Testis (tissue), 2 donors: Measurements from ENCODE around the gene SIGLEC9.

Experiments used
- CTCF ChIP-seq, 3 experiments: fragments of 450-650 bp in 2 of 3; fragments of 200-600 bp in 1 of 3; sonication (generic) in 1 of 3; IDR thresholded peaks; one replicate each; pipeline ENCODE4 v1.5.1; 2016 to 2019; ENCODE audit warnings: antibody characterized with exemption in 3 of 3, mild to moderate bottlenecking in 2 of 3, moderate library complexity in 1 of 3
- POLR2A ChIP-seq: fragments of 450-650 bp; IDR thresholded peaks from one replicate; pipeline ENCODE4 v1.6.1; 2017; ENCODE audit warnings: antibody characterized with exemption, mild to moderate bottlenecking, moderate library complexity

GRCh38 chr19:51125421-51126075 lies 842 bp downstream of the SIGLEC9 start:
- no peak for TF ChIP-seq CTCF (IDR thresholded peaks at IDR 0.05)
- TF ChIP-seq POLR2A: no peak
